ENCODE measurements around the gene CAMK2B. TPM values are rescaled to one million over a fixed set of nuclear protein-coding genes. Genes with fewer than 3 reads are reported as not detected.

The CAMK2B gene
- polyA plus RNA-seq, 3 donors, result 0.13 TPM; not detected in 2

GRCh38 chr7:44216019-44216418, 109.4 kb downstream of the CAMK2B start:
- H3K27me3 ChIP-seq (ENCODE audit: control insufficient read depth in 2 of 2, insufficient read depth in 2 of 2, low read length in 2 of 2), result no peaks in the 10 kb centered on the region
- H3K27ac Mint-ChIP-seq, result no peak overlapping the region
- H3K9me3 Mint-ChIP-seq, result peaks cover 0 to 1% (median 0%) of the 10 kb centered on the region in 7 donors

GRCh38 chr7:44215531-44215930, 109.9 kb downstream of the CAMK2B start:
- H3K27me3 ChIP-seq (ENCODE audit: control insufficient read depth in 2 of 2, insufficient read depth in 2 of 2, low read length in 2 of 2), result no peaks in the 10 kb centered on the region
- no peaks in the 10 kb centered on the region for H4K20me1 ChIP-seq (ENCODE audit: insufficient read depth, low read length)
- H3K4me1 ChIP-seq (ENCODE audit: control insufficient read depth in 1 of 2, insufficient read depth in 2 of 2, low read length in 2 of 2), result no peaks in the 10 kb centered on the region
- no peaks in the 10 kb centered on the region for H3K9me3 ChIP-seq (replicated peaks in 1 of 2; ENCODE audit: control insufficient read depth in 1 of 2, insufficient read depth in 1 of 2, low read length in 2 of 2)
- intact Hi-C loops (cut with micrococcal nuclease), result no loop called here
- peaks cover 33 to 42% of the 10 kb centered on the region in 2 donors for H3K36me3 Mint-ChIP-seq
- H3K79me2 ChIP-seq (ENCODE audit: insufficient read depth, low read length), result no peaks in the 10 kb centered on the region
- no peak overlapping the region for H3K9ac ChIP-seq (ENCODE audit: insufficient read depth, low read length, poor library complexity, severe bottlenecking)
- H3K27ac Mint-ChIP-seq, result peak overlapping the region in 2 of 7 donors; percentile 38 to 56
- H2AFZ ChIP-seq (ENCODE audit: insufficient read depth, low read depth, low read length, poor library complexity, severe bottlenecking), result no peak overlapping the region
- no peak overlapping the region for H3K4me2 ChIP-seq (replicated peaks; ENCODE audit: extremely low read depth, low read length, poor library complexity, severe bottlenecking)
- peaks cover 0 to 1% (median 0%) of the 10 kb centered on the region in 7 donors for H3K9me3 Mint-ChIP-seq
- TF ChIP-seq CTCF (IDR thresholded peaks at IDR 0.05), result no peak
- H3K4me1 Mint-ChIP-seq, result peaks cover 5% of the 10 kb centered on the region
- no peak overlapping the region for H3K27ac ChIP-seq (ENCODE audit: low read depth in 1 of 2, low read length in 2 of 2)
- peaks cover 32 to 42% of the 10 kb centered on the region in 2 donors for H3K36me3 ChIP-seq (replicated peaks in 1 of 2; ENCODE audit: control insufficient read depth in 1 of 2, insufficient read depth in 2 of 2, low read length in 2 of 2)
- no peak overlapping the region for H3K4me3 ChIP-seq (replicated peaks in 1 of 3; ENCODE audit: low read depth in 2 of 3, low read length in 3 of 3)
- H3K27me3 Mint-ChIP-seq (ENCODE audit: low read depth in 3 of 3), result peaks cover 0 to 4% (median 2%) of the 10 kb centered on the region in 3 donors
- WGBS (ENCODE audit: insufficient coverage), result 98% methylated on average over 7 of the region's 7 CpGs
- no peak for DNase-seq
- no peak overlapping the region for H3K4me3 Mint-ChIP-seq

More at GRCh38 chr7:44216019-44216418, 109.4 kb downstream of the CAMK2B start:
- Mint-ChIP-seq H3K36me3 (peaks cover 28 to 37% of the 10 kb centered on the region in 2 donors), H3K27me3 (ENCODE audit: low read depth in 3 of 3) (peaks cover 0 to 4% (median 2%) of the 10 kb centered on the region in 3 donors), H3K4me1 (peaks cover 5% of the 10 kb centered on the region), H3K4me3 (no peak overlapping the region)
- Histone ChIP-seq H3K9ac (ENCODE audit: insufficient read depth, low read length, poor library complexity, severe bottlenecking) (no peak overlapping the region), H4K20me1 (ENCODE audit: insufficient read depth, low read length) (no peaks in the 10 kb centered on the region), H3K79me2 (ENCODE audit: insufficient read depth, low read length) (no peaks in the 10 kb centered on the region), H3K27ac (ENCODE audit: low read depth in 1 of 2, low read length in 2 of 2) (no peak overlapping the region), H3K9me3 (replicated peaks in 1 of 2; ENCODE audit: control insufficient read depth in 1 of 2, insufficient read depth in 1 of 2, low read length in 2 of 2) (no peaks in the 10 kb centered on the region), H3K4me3 (replicated peaks in 1 of 3; ENCODE audit: low read depth in 2 of 3, low read length in 3 of 3) (no peak overlapping the region), H3K4me2 (replicated peaks; ENCODE audit: extremely low read depth, low read length, poor library complexity, severe bottlenecking) (no peak overlapping the region), H3K36me3 (replicated peaks in 1 of 2; ENCODE audit: control insufficient read depth in 1 of 2, insufficient read depth in 2 of 2, low read length in 2 of 2) (peaks cover 27 to 38% of the 10 kb centered on the region in 2 donors), H3K4me1 (ENCODE audit: control insufficient read depth in 1 of 2, insufficient read depth in 2 of 2, low read length in 2 of 2) (no peaks in the 10 kb centered on the region), H2AFZ (ENCODE audit: insufficient read depth, low read depth, low read length, poor library complexity, severe bottlenecking) (no peak overlapping the region)
- no peak for TF ChIP-seq CTCF (IDR thresholded peaks at IDR 0.05)
- DNase-seq, result no peak
- WGBS (ENCODE audit: insufficient coverage), result 86% methylated on average over 6 of the region's 8 CpGs
- intact Hi-C loops (cut with micrococcal nuclease), result no loop called here

All from CD14-positive monocyte (primary cell).